Neural cell (in vitro differentiated cells): ENCODE data around the gene SNHG17. TPM values are rescaled to one million over a fixed set of nuclear protein-coding genes. Genes with fewer than 3 reads are reported as not detected.

ENCODE experiments used
- H2AFZ ChIP-seq: fragments of 200-600, 300-800 bp; sonication (generic), shearing (Covaris generic); 2 replicates; pipeline ENCODE4 v1.6.0; 2014; ENCODE audit warnings: low read depth, mild to moderate bottlenecking, antibody characterized with exemption, low read length, moderate library complexity
- H3F3A ChIP-seq: fragments of 200-600 bp; shearing (Covaris generic); 2 replicates; pipeline ENCODE4 v1.6.1; 2016; ENCODE audit warnings: mild to moderate bottlenecking, moderate library complexity, mixed read lengths, antibody characterized with exemption, low read length; ENCODE audit not compliant: insufficient read depth, poor library complexity, severe bottlenecking
- H3K27ac ChIP-seq: fragments of 200-600, 300-800 bp; sonication (generic), shearing (Covaris generic); 2 replicates; pipeline ENCODE4 v1.5.1; 2014; ENCODE audit warnings: mild to moderate bottlenecking, low read length, moderate library complexity
- H3K27me3 ChIP-seq: fragments of 300-800, 200-600 bp; sonication (generic), shearing (Covaris generic); 2 replicates; pipeline ENCODE4 v1.6.0; 2014; ENCODE audit warnings: mild to moderate bottlenecking, low read depth, low read length, moderate library complexity; ENCODE audit not compliant: insufficient read depth
- H3K36me3 ChIP-seq: fragments of 300-800, 200-600 bp; sonication (generic), shearing (Covaris generic); 2 replicates; pipeline ENCODE4 v1.5.1; 2014; ENCODE audit warnings: mild to moderate bottlenecking, antibody characterized with exemption, low read length, moderate library complexity; ENCODE audit not compliant: insufficient read depth
- H3K4me2 ChIP-seq: fragments of 300-800, 200-600 bp; sonication (generic), shearing (Covaris generic); 2 replicates; pipeline ENCODE4 v1.6.0; 2014; ENCODE audit warnings: mild to moderate bottlenecking, low read length
- H3K4me3 ChIP-seq: fragments of 300-800, 200-600 bp; sonication (generic), shearing (Covaris generic); 2 replicates; pipeline ENCODE4 v1.5.1; 2014; ENCODE audit warnings: mild to moderate bottlenecking, low read length, moderate library complexity
- H3K79me2 ChIP-seq: fragments of 200-600 bp; shearing (Covaris generic); replicated peaks from 2 replicates; pipeline ENCODE4 v1.6.0; 2014; ENCODE audit warnings: mild to moderate bottlenecking, low read length, moderate library complexity; ENCODE audit not compliant: insufficient read depth
- H3K9ac ChIP-seq: fragments of 300-800, 200-600 bp; sonication (generic), shearing (Covaris generic); 2 replicates; pipeline ENCODE4 v1.6.1; 2016; ENCODE audit warnings: mild to moderate bottlenecking, low read length, mixed read lengths
- H3K9me2 ChIP-seq: fragments of 200-600 bp; shearing (Covaris generic); 2 replicates; pipeline ENCODE4 v1.6.1; 2016; ENCODE audit warnings: mild to moderate bottlenecking, low read length, mixed read lengths; ENCODE audit not compliant: insufficient read depth
- H3K9me3 ChIP-seq: fragments of 200-600, 300-800 bp; sonication (generic), shearing (Covaris generic); 2 replicates; pipeline ENCODE4 v1.6.1; 2016; ENCODE audit warnings: mild to moderate bottlenecking, mixed run types, low read length, moderate library complexity, mixed read lengths
- H4K20me1 ChIP-seq: fragments of 200-600 bp; shearing (Covaris generic); 2 replicates; pipeline ENCODE4 v1.6.1; 2016; ENCODE audit warnings: mild to moderate bottlenecking, mixed run types; ENCODE audit not compliant: insufficient read depth
- CTCF ChIP-seq: fragments of 450-650 bp; IDR thresholded peaks from 2 replicates; pipeline ENCODE4 v1.5.1; 2014; ENCODE audit warnings: antibody characterized with exemption, mild to moderate bottlenecking, moderate library complexity; ENCODE audit not compliant: poor library complexity, severe bottlenecking
- EP300 ChIP-seq: fragments of 450-650 bp; conservative IDR thresholded peaks from 2 replicates; pipeline ENCODE4 v1.6.1; 2014; ENCODE audit warnings: antibody characterized with exemption, mild to moderate bottlenecking, moderate library complexity; ENCODE audit not compliant: poor library complexity, severe bottlenecking
- EZH2 ChIP-seq: fragments of 200-600, 300-800 bp; shearing (Covaris generic), sonication (generic); IDR thresholded peaks from 2 replicates; pipeline ENCODE4 v1.6.1; 2014; ENCODE audit warnings: antibody characterized with exemption, low read length, borderline replicate concordance, mild to moderate bottlenecking; ENCODE audit not compliant: insufficient read depth, poor library complexity, severe bottlenecking
- MXI1 ChIP-seq: fragments of 450-650 bp; conservative IDR thresholded peaks from 2 replicates; pipeline ENCODE4 v1.6.1; 2014; ENCODE audit warnings: antibody characterized with exemption, mild to moderate bottlenecking; ENCODE audit not compliant: poor library complexity, severe bottlenecking
- POLR2AphosphoS5 ChIP-seq: IDR thresholded peaks from 2 replicates; pipeline ENCODE4 v1.6.1; 2012
- RAD21 ChIP-seq: fragments of 450-650 bp; conservative IDR thresholded peaks from 2 replicates; pipeline ENCODE4 v1.6.1; 2014; ENCODE audit warnings: antibody characterized with exemption, mild to moderate bottlenecking, moderate library complexity
- REST ChIP-seq: IDR thresholded peaks from 2 replicates; pipeline ENCODE4 v1.6.1; 2012; ENCODE audit warnings: borderline replicate concordance
- SMC3 ChIP-seq: fragments of 450-650 bp; conservative IDR thresholded peaks from 2 replicates; pipeline ENCODE4 v1.6.1; 2014; ENCODE audit warnings: antibody characterized with exemption, mild to moderate bottlenecking, moderate library complexity; ENCODE audit not compliant: poor library complexity
- TAF1 ChIP-seq: IDR thresholded peaks from 2 replicates; pipeline ENCODE4 v1.6.1; 2012; ENCODE audit warnings: low read depth
- polyA plus RNA-seq: library from polyadenylated mRNA; depleted of rRNA; stranded (reverse); fragments of >200 nt; gene quantifications from 2 replicates; pipeline ENCODE4 v1.2.3, GENCODE V29; 2014

The SNHG17 gene
- polyA plus RNA-seq, 1 donor from 2014 or later, result 23.1 TPM

- Histone ChIP-seq H4K20me1 (no peaks in the 10 kb centered on the region), H3K9ac (no peak overlapping the region)
Measured at GRCh38 chr20:38426006-38426897, 8.9 kb downstream of the SNHG17 start.

GRCh38 chr20:38424401-38424800, 10.7 kb downstream of the SNHG17 start:
- no peak overlapping the region for H2AFZ ChIP-seq
- H3K36me3 ChIP-seq, result no peaks in the 10 kb centered on the region
- no peak overlapping the region for H3K9ac ChIP-seq
- no peak overlapping the region for H3K27ac ChIP-seq
- no peaks in the 10 kb centered on the region for H3K9me3 ChIP-seq
- no peak overlapping the region for H3K4me2 ChIP-seq
- H4K20me1 ChIP-seq, result no peaks in the 10 kb centered on the region
- no peaks in the 10 kb centered on the region for H3K27me3 ChIP-seq
- TF ChIP-seq REST (no peak), CTCF (no peak), EP300 (no peak), MXI1 (no peak), RAD21 (no peak), POLR2AphosphoS5 (no peak), SMC3 (no peak), EZH2 (no peak), TAF1 (no peak)
- no peaks in the 10 kb centered on the region for H3K9me2 ChIP-seq
- no peaks in the 10 kb centered on the region for H3K79me2 ChIP-seq
- no peaks in the 10 kb centered on the region for H3F3A ChIP-seq
- H3K4me3 ChIP-seq, result no peak overlapping the region

More at GRCh38 chr20:38426006-38426897, 8.9 kb downstream of the SNHG17 start:
- Histone ChIP-seq H3K9me3 (no peaks in the 10 kb centered on the region), H3K4me2 (no peak overlapping the region), H3K27me3 (no peaks in the 10 kb centered on the region), H3K79me2 (no peaks in the 10 kb centered on the region), H2AFZ (no peak overlapping the region), H3K27ac (no peak overlapping the region), H3K36me3 (no peaks in the 10 kb centered on the region), H3K9me2 (no peaks in the 10 kb centered on the region), H3K4me3 (no peak overlapping the region), H3F3A (no peaks in the 10 kb centered on the region)
- TF ChIP-seq EP300, result no peak
